Neural crest cell (in vitro differentiated cells): ENCODE measurements around the gene ANKRD28. TPM values are rescaled to one million over a fixed set of nuclear protein-coding genes. Genes with fewer than 3 reads are reported as not detected.
"Not testable (repeated sequence)": the region's sequence is repeated elsewhere in the genome, so short reads cannot be mapped to it uniquely, and the experiment has no call there.

Experiments used
- DNase-seq: peaks from one replicate; pipeline ENCODE4 v3.0.0; 2021; ENCODE audit warnings: low read depth, mixed read lengths, low spot score
- H3K27ac Mint-ChIP-seq: one replicate; pipeline ENCODE4 v1.8.0; 2021; ENCODE audit warnings: mild to moderate bottlenecking, mixed read lengths; ENCODE audit not compliant: unreplicated experiment
- H3K27me3 Mint-ChIP-seq: 2 replicates; pipeline ENCODE4 v1.8.0; 2021; ENCODE audit warnings: low read depth, mild to moderate bottlenecking, mixed read lengths
- H3K36me3 Mint-ChIP-seq: 2 replicates; pipeline ENCODE4 v1.8.0; 2021; ENCODE audit warnings: low read depth, mild to moderate bottlenecking, mixed read lengths
- H3K4me1 Mint-ChIP-seq: 2 replicates; pipeline ENCODE4 v1.8.0; 2021; ENCODE audit warnings: mixed read lengths
- H3K4me3 Mint-ChIP-seq: one replicate; pipeline ENCODE4 v1.8.0; 2021; ENCODE audit warnings: mild to moderate bottlenecking, mixed read lengths
- H3K9me3 Mint-ChIP-seq: 2 replicates; pipeline ENCODE4 v1.8.0; 2021; ENCODE audit warnings: mixed read lengths
- total RNA-seq: library from RNA; stranded (reverse); gene quantifications from 2 replicates; pipeline ENCODE4 v1.2.1, GENCODE V29; 2021
- TF ChIP-seq, protein P1 (sequence below): fragments of 200-600 bp; sonication (generic); conservative IDR thresholded peaks from 2 replicates; pipeline ENCODE4 v1.5.0; 2021; ENCODE audit warnings: antibody characterized with exemption, mild to moderate bottlenecking

ANKRD28 gene
- total RNA-seq, 1 donor from 2014 or later = 34.6 TPM

DNA sequence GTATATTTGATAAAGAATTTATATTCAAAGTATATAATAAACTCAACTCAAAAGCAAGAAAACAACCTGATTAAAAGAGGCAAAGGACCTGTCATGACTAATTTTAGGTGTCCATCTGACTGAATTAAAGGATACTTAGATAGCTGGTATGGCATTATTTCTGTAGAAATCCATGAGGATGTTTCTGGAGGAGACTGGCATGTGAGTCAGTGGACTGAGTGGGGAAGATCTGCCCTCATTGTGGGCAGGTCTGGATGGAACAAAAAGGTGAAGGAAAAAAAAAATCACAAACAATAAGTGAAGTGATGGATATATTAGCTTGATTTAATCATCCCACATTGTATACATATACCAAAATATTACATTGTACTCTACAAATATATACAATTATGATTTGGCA is 16.6 kb downstream of the ANKRD28 start:
- Mint-ChIP-seq H3K27me3 (no peaks in the 10 kb centered on the region), H3K4me3 (no peak overlapping the region), H3K36me3 (no peaks in the 10 kb centered on the region), H3K4me1 (peaks cover 18% of the 10 kb centered on the region), H3K27ac (no peak overlapping the region), H3K9me3 (no peaks in the 10 kb centered on the region)
- TF ChIP-seq, protein P1, sequence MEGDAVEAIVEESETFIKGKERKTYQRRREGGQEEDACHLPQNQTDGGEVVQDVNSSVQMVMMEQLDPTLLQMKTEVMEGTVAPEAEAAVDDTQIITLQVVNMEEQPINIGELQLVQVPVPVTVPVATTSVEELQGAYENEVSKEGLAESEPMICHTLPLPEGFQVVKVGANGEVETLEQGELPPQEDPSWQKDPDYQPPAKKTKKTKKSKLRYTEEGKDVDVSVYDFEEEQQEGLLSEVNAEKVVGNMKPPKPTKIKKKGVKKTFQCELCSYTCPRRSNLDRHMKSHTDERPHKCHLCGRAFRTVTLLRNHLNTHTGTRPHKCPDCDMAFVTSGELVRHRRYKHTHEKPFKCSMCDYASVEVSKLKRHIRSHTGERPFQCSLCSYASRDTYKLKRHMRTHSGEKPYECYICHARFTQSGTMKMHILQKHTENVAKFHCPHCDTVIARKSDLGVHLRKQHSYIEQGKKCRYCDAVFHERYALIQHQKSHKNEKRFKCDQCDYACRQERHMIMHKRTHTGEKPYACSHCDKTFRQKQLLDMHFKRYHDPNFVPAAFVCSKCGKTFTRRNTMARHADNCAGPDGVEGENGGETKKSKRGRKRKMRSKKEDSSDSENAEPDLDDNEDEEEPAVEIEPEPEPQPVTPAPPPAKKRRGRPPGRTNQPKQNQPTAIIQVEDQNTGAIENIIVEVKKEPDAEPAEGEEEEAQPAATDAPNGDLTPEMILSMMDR = no peak
- DNase-seq = no peak

DNA sequence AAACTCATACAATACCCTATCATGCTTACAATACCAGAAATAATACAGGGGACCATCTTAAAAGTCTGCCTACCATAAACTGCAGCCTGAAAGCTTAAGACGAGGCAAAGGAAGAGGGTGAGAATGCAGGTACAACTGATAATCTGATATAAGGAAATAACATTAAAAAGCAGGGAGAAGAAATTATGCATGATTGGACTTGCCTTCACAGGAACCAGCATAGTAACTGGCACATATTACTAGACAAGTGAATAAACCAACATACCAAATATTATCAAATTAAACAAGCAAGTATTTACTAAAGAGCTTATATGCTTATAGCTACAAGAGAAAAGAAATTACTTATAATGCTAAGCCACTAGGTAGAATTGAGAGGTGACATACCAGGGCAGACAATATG is 18.7 kb downstream of the ANKRD28 start:
- H3K27ac Mint-ChIP-seq = no peak overlapping the region

DNA sequence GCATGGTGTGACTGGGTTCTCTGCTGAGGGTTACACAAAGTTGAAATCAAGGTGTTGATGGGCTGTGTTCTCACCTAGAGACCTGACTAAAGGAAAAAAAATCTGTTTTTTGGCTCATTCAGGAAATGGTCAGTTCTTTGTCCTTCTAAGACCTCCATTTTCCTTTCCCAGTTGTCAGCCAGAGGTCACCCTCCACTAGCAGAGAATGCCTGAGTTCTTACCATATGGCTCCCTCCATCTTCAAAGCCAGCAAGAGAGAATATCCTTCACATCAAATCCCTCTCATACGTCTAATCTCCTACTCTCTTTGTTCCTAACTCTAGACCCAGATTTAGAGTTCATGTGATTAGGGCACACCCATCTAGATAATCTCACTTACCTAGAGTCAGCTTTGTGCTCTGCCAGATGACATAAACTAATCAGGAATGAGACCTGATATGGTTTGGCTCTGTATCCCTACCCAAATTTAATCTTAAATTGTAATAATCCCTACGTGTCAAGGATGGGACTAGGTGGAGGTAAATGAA is 19.4 kb downstream of the ANKRD28 start:
- H3K9me3 Mint-ChIP-seq = no peaks in the 10 kb centered on the region
- H3K4me3 Mint-ChIP-seq = no peak overlapping the region
- no peaks in the 10 kb centered on the region for H3K36me3 Mint-ChIP-seq
- H3K4me1 Mint-ChIP-seq = peaks cover 13% of the 10 kb centered on the region
- DNase-seq = no peak
- H3K27me3 Mint-ChIP-seq = no peaks in the 10 kb centered on the region
- TF ChIP-seq, protein P1 = no peak
- H3K27ac Mint-ChIP-seq = no peak overlapping the region

More for the DNA sequence above, 18.7 kb downstream of the ANKRD28 start:
- Mint-ChIP-seq H3K27me3 (no peaks in the 10 kb centered on the region), H3K9me3 (no peaks in the 10 kb centered on the region), H3K36me3 (no peaks in the 10 kb centered on the region), H3K4me3 (no peak overlapping the region), H3K4me1 (peaks cover 13% of the 10 kb centered on the region)
- TF ChIP-seq, protein P1 = no peak
- no peak for DNase-seq

DNA sequence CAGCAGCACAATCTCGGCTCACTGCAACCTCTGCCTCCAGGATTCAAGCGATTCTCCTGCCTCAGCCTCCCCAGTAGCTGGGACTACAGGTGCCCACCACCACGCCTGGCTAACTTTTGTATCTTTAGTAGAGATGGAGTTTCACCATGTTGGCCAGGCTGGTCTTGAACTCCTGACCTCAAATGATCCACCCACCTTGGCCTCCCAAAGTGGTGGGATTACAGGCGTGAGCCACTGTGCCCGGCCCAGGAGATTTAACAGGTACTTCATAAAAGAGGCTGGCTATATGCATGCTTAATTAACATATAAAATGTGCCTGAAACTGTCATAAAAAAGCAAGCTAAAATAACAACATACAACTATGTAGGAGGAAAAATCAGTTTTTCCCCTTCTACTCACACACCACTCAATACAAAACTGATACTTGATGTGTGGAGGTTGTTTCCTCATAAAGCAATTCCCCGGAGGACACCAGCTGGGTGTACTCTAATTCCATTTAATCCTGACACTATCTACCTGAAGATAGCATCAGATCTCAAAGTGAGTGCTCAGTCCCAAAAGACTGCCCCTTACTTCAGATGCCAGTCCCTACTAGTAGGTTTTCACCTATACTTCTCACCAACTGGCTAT is 22.7 kb downstream of the ANKRD28 start:
- H3K36me3 Mint-ChIP-seq, H3K9me3 Mint-ChIP-seq, H3K4me3 Mint-ChIP-seq, H3K4me1 Mint-ChIP-seq, DNase-seq, H3K27me3 Mint-ChIP-seq, H3K27ac Mint-ChIP-seq: not testable (repeated sequence)

DNA sequence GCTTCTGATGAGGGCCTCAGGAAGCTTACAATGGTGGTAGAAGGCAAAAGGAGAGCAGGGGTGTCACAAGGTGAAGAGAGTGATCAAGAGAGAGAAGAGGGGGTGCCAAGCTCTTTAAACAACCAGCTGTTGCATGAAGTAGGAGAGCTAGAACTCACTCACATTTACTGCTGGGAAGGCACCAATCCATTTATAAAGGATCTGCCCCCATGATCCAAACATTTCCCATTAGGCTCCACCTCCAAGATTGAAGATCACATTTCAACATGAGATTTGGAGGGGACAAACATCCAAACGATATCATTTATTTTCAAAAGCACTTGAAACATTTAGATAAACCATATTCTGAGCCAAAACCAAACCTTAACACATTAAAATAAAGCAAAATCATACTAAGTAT is 26.3 kb downstream of the ANKRD28 start:
- Mint-ChIP-seq H3K4me3 (no peak overlapping the region), H3K27ac (no peak overlapping the region), H3K9me3 (no peaks in the 10 kb centered on the region), H3K36me3 (no peaks in the 10 kb centered on the region), H3K27me3 (no peaks in the 10 kb centered on the region), H3K4me1 (peaks cover 3% of the 10 kb centered on the region)
- no peak for DNase-seq
- TF ChIP-seq, protein P1 = no peak

DNA sequence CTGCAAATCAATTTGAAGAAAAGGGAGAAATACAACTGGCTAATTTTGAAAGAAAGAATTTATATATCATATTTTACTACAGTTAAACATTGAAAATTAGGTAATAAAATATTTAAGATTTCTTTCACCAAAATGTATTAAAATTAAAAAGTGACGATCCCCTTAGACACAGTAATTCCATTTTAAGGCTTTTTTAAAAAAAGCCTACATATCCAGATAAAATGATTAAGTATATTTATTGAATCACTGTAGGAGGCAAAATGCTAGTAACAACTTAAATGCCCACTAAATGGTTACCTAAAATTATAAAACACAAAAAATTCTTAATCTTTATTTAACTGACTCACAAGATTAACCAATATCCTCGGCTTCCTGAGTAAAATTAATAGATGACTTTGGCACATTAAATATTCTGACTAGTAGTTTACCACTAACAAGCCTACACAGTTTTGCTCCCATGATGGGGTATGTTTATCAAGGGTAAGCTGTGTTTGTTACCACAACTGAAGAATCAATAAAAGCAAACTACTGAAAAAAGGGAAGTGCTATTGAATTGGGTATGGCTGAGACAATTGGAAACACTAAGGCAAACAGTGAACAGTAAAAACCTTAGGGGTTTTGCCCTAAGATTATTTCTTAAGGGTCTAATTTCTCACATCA is 28.4 kb downstream of the ANKRD28 start:
- H3K9me3 Mint-ChIP-seq = no peaks in the 10 kb centered on the region
- no peak overlapping the region for H3K27ac Mint-ChIP-seq
- H3K4me3 Mint-ChIP-seq = no peak overlapping the region
- H3K27me3 Mint-ChIP-seq = no peaks in the 10 kb centered on the region
- no peak for DNase-seq
- H3K4me1 Mint-ChIP-seq = peaks cover 3% of the 10 kb centered on the region
- H3K36me3 Mint-ChIP-seq = no peaks in the 10 kb centered on the region
- TF ChIP-seq, protein P1 = no peak
